Transverse colon (tissue), 3 donors: Measurements from ENCODE around the gene LIMS4.
"Not testable (repeated sequence)": the region's sequence is repeated elsewhere in the genome, so short reads cannot be mapped to it uniquely, and the experiment has no call there.

Source experiments
- EP300 ChIP-seq: sonication (generic); formaldehyde crosslinking; IDR thresholded peaks from one replicate; pipeline ENCODE4 v1.6.1; 2017; ENCODE audit warnings: antibody characterized with exemption, low read depth
- TF ChIP-seq, protein P1 (sequence below), 5 experiments: fragments of 200-600 bp in 3 of 5; fragments of 450-650 bp in 2 of 5; sonication (generic) in 3 of 5; IDR thresholded peaks; 1 replicate in 2 of 5; 2 replicates in 3 of 5; pipeline ENCODE4 v1.5.1; 2016 to 2017; ENCODE audit warnings: antibody characterized with exemption in 5 of 5, inconsistent platforms in 3 of 5, mild to moderate bottlenecking in 2 of 5, moderate library complexity in 1 of 5

- TF ChIP-seq EP300 = not testable (repeated sequence)
- TF ChIP-seq, protein P1, sequence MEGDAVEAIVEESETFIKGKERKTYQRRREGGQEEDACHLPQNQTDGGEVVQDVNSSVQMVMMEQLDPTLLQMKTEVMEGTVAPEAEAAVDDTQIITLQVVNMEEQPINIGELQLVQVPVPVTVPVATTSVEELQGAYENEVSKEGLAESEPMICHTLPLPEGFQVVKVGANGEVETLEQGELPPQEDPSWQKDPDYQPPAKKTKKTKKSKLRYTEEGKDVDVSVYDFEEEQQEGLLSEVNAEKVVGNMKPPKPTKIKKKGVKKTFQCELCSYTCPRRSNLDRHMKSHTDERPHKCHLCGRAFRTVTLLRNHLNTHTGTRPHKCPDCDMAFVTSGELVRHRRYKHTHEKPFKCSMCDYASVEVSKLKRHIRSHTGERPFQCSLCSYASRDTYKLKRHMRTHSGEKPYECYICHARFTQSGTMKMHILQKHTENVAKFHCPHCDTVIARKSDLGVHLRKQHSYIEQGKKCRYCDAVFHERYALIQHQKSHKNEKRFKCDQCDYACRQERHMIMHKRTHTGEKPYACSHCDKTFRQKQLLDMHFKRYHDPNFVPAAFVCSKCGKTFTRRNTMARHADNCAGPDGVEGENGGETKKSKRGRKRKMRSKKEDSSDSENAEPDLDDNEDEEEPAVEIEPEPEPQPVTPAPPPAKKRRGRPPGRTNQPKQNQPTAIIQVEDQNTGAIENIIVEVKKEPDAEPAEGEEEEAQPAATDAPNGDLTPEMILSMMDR (IDR thresholded peaks at IDR 0.05) = not testable (repeated sequence)
Observed at GRCh38 chr2:110480084-110480483, 7.5 kb upstream of the LIMS4 start.
